Measurements from ENCODE around the gene NT5DC3. TPM values are rescaled to one million over a fixed set of nuclear protein-coding genes. Genes with fewer than 3 reads are reported as not detected.

Gene NT5DC3
- polyA plus RNA-seq, 2 of the 4 experiments (the other 2 are of a cell fraction) = 5.2 to 5.6 TPM

GRCh38 chr12:103855036-103855712 lies 14.1 kb upstream of the NT5DC3 start:
- no peak overlapping the region for H3K4me2 ChIP-seq
- TF ChIP-seq USF2 (IDR thresholded peaks at IDR 0.05) = no peak
- TF ChIP-seq SREBF2 (IDR thresholded peaks at IDR 0.05) = no peak
- TF ChIP-seq RNF2 (IDR thresholded peaks at IDR 0.05; ENCODE audit: borderline replicate concordance, low read depth) = no peak
- no peak for TF ChIP-seq EP300 (IDR thresholded peaks at IDR 0.05)
- no peak for TF ChIP-seq CEBPB (IDR thresholded peaks at IDR 0.05)
- DNase-seq (ENCODE audit: low read depth in 1 of 2, low spot score in 1 of 2) = no peak
- no peaks in the 10 kb centered on the region for H3K9me3 ChIP-seq
- ChIA-PET CTCF (interaction anchor here (0.6 to 1.5 kb wide), 2 partner anchors 13 to 254 kb away, joined by 3 to 6 read pairs; partner anchors contain the start of gene NT5DC3), POLR2A (interaction anchor here (0.9 kb wide), 1 partner anchor 283 kb away, joined by 3 read pairs; the partner anchor contains the start of gene NFYB)
- no peak for FAIRE-seq
- WGBS (ENCODE audit: missing lambda C conversion rate) = 70% methylated on average over 8 of the region's 8 CpGs
- ATAC-seq = no peak
- peaks cover 35% of the 10 kb centered on the region for H3K4me1 ChIP-seq
- H3K27ac ChIP-seq = no peak overlapping the region; a peak in 1 of 6 replicates
- H3K4me3 ChIP-seq = no peak overlapping the region

- ATAC-seq (no peak), FAIRE-seq (no peak), DNase-seq (ENCODE audit: low read depth in 1 of 2, low spot score in 1 of 2) (no peak)
- H3K4me1 ChIP-seq = peaks cover 28% of the 10 kb centered on the region
- WGBS (ENCODE audit: missing lambda C conversion rate) = 86% methylated on average over 6 of the region's 6 CpGs
- H3K4me3 ChIP-seq = no peak overlapping the region
- no peak overlapping the region for H3K4me2 ChIP-seq
- H3K9me3 ChIP-seq = no peaks in the 10 kb centered on the region
- TF ChIP-seq FOXS1 (CRISPR knock-in tag; IDR thresholded peaks at IDR 0.05) (no peak), RAD21 (conservative IDR thresholded peaks at IDR 0.05 in 1 of 2, IDR thresholded peaks at IDR 0.05 in 1 of 2) (no peak), REST (IDR thresholded peaks at IDR 0.05) (no peak), MAX (IDR thresholded peaks at IDR 0.05) (no peak), FOSL2 (IDR thresholded peaks at IDR 0.05) (no peak), FOSL2 (CRISPR knock-in tag; IDR thresholded peaks at IDR 0.05) (no peak), RARB (CRISPR knock-in tag; IDR thresholded peaks at IDR 0.05) (no peak), HOXB13 (CRISPR knock-in tag; IDR thresholded peaks at IDR 0.05; ENCODE audit: low read depth) (no peak), GATA3 (IDR thresholded peaks at IDR 0.05; ENCODE audit: borderline replicate concordance) (no peak), NFE2L2 (conservative IDR thresholded peaks at IDR 0.05; ENCODE audit: low read length) (no peak), NPAS2 (CRISPR knock-in tag; IDR thresholded peaks at IDR 0.05; ENCODE audit: borderline replicate concordance) (no peak), RFX5 (IDR thresholded peaks at IDR 0.05) (no peak), JUN (IDR thresholded peaks at IDR 0.05) (no peak), CEBPB (IDR thresholded peaks at IDR 0.05) (no peak), PHF8 (IDR thresholded peaks at IDR 0.05; ENCODE audit: borderline replicate concordance, low read depth) (no peak), HDAC2 (IDR thresholded peaks at IDR 0.05) (no peak), HOXB5 (CRISPR knock-in tag; IDR thresholded peaks at IDR 0.05) (no peak)
- no peak overlapping the region; a peak in 1 of 6 replicates for H3K27ac ChIP-seq
- ChIA-PET CTCF (interaction anchor here (0.6 to 1.5 kb wide), 3 partner anchors 13 to 255 kb away, joined by 3 to 6 read pairs (median 3); partner anchors contain the start of gene NT5DC3), POLR2A (no interaction called here)
Observed at GRCh38 chr12:103854372-103854973, 13.4 kb upstream of the NT5DC3 start.
